Activated T-cell treated with anti-CD3 and anti-CD28 coated beads for 24 hours (primary cell): Measurements from ENCODE around the gene ZNF516.
A peak's percentile ranks its signal among the peaks of the same experiment; 100 is the strongest.

Source experiments
- DNase-seq: peaks from one replicate; pipeline ENCODE4 v3.0.0-alpha.2; 2020; ENCODE audit warnings: low read depth

Gene ZNF516

DNA sequence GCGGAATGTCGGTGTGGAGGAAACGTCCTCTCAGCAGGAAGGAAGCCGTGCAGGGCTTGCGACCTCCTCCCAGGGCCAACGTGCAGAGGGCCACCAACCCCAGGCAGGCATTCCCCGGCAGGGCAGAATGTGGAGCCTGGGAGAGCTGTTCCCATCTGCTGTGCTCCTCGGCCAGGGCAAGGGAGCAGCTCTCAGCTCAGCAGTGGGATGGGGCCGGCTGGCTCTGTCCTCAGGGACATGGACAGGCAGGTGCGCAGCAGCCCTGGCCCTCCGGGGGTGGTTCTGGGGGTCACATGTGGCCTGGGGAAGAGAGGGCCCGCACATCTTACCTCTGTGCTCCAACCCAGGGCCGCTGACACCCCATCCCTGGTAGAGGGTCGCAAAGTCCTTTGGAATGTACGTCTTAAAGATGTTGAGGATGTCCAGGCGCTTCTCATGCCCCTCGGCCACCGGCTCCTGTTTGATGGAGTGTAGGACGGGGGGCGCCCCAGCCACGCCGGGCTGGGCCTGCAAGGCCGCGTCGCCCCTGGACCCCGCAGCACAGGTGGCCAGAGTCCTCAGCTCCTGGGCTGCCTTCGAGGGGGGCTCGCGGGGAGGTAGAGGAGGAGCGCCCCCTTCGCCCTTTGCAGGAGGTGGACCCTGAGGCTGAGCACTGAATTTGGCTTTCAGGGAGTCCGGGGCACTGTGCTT is 116.4 kb downstream of the ZNF516 start:
- no peak for DNase-seq

DNA sequence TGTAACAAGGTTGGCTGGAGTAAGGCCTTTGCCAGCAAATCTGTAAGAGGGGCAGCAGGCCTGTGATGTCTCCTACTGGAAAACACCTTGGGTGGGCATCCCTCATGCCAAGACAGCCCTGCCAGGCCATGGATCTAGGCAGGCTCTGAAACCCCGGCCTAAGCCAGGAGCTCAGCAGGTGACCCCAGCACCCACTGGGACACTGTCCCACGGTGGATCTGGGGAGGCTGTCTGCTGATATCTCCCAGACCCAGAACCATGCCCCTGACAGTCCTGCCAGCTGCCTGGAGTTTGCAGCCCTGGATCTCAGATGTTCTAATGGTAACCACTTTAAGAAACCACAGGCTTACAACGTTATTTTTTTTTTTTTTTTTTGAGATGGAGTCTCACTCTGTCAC is 117.7 kb downstream of the ZNF516 start:
- DNase-seq = no peak

DNA sequence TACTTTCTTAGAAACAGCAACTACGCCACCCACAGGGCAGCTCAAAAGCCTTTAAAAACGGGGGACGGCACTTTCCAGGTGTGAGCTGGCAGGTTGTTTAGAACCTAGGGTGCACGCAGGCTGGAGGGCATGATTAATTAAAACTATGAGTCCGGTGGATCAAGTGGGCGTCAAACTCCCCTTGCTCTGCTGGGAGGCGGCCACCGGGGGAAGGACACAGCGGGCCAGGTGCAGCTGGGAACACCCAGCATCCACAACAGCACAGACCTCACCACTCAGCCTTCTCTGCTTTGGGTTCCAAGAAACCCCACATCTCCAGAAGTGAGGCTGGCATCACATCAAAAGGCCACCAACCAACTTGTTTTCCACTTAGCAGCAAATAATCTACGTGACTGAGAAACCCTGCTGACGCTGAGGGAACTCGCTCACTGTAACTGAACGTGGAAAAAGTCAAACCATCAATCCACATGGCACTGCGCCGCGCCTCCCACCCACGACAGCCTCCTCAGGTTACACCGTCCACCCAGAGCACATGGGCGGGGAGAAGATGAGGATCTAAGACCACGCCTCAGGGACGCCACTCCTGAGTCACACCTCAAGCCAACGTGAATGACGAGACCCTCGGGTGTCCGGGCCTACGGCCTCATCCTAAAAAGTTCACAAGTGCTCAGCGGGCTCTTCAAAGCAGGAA is 118.2 kb downstream of the ZNF516 start:
- DNase-seq = peak; percentile 11

DNA sequence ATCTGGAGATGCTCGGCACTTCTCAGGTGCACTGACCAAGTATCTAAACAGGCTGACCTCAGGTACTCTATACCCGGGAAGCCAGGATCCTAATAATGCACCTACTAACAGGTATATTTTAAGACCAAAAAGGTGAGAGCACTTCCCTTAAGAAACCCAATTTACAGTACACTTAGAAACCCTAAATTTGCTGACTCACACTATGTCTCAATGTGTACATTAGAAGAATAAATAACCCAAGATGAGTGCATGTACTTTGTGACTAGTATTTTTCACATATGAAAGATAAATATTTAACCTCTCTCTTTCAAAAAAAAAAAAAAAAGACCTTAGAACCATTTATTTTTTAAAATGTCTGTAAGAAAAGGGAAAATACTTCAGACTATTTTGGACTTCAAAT is 118.8 kb downstream of the ZNF516 start:
- DNase-seq = no peak

DNA sequence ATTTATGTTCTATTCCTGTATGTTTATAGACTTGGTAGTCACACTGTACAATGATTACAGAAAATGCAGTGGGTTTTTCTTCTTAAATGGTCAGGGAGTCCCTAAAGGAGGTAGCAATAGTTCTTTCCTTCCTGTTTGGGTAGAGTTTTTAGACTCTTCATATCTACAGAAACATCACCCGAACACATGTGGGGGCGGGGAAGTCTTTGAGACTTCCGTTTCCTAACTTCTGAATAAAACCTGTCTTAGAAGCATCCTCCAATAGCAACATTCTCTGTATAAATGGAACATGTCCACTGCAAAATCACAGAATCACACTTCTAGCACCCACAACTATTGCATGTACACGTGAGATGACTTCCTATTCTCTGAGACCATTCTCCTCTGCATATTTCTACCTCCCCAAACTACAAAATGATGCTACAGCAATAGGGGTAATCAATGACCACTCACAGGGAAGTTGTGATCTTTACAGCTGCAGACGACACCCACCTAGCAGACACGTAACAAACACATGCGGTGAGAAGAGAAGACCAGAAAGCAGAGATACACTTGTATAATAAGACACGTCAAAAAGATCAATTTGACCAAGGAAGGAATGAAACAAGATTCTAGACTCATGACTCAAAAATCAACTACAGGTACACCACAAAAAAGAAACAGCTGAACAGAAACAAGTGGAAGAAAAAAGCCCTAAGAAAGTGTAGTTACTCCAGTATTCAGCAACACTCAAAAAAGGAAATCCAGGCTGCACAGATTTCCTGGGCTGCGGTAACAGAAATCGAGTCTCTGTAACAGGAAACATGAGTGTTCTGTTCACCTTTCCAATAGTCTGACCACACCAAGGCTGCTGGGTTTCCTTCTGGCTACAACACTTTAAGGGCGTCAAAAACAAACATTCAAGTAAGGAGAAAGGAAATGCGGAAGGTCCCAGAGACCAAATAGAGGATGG is 120.4 kb downstream of the ZNF516 start:
- peak; percentile 41 for DNase-seq

DNA sequence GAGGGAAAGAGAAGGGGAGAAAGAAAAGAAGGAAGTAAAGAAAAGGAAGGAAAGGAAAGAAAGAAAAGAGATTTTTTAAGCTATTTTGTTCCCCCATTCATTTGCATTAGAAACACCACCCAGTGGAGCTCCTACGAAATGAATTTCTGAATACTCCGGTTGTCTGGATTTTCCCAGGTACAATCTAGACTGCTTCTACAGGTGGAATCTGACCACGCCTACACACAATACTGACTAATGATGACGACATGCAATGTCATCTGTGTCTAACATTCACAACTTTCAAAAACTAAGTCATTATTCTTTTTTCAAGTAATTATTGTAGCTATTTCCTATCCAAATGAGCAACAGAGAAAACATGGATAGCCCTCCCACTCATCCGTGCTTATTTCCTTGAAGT is 121.7 kb downstream of the ZNF516 start:
- DNase-seq = no peak

DNA sequence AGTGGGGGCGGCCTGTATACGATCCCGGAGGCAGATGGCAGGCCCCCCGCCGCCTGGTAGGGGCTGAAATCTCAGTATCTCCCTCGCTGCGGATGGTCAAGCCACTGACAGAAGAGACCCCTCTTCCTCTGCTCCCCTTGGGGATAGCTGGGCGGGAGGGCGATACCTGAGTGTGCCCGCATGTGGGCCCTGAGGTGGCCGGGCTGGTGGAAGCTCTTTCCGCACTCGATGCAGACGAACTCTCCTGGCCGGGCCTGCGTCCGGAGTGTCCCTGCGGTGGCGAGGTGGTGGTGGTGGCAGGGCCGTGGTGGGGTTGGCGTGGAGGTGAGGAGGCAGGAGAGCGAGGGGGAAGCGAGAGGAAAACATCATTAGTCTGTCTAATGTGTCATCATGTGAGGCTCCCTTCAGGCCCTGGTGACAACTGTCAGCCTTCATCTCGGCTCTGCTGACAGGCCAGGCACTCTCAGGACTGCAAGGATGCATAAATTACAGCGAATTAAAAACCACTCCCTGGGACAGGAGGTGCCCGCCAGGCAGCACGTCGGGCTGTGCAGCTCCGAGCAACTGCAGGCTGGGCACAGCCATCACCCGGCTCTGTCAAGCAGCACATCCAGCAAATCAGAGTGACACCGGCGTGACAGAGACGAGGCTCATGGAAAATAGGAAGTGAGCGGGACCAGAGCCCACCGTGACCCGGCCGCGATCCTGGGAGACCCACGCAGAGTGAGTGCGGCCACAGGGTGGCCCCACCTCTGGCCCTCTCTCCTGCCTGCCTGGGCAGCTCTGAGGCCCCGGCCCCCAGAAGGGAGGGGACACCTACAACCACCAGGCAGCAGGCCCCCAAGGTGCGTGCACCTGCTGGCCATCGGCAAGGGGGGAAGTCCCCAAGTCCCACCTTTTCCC is 123.5 kb downstream of the ZNF516 start:
- no peak for DNase-seq

DNA sequence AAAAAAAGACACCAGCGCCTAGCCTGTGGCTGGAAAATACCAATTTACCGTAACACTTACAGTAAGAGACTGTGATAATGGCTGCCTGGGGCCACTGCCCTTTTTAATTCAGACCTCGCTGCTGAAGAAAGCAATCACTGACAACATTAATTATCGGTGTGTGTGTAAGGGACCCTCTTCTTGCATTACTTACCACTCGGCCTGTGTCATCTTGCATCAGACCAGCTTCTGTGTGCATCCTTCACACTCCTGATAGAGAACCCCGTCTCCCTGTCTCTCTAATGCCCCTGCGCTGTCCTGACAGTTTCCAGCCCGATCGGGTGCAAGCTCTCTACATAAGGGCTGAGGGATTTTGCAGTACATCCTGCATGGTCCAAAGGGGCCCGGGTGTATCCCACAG is 124.4 kb downstream of the ZNF516 start:
- no peak for DNase-seq

DNA sequence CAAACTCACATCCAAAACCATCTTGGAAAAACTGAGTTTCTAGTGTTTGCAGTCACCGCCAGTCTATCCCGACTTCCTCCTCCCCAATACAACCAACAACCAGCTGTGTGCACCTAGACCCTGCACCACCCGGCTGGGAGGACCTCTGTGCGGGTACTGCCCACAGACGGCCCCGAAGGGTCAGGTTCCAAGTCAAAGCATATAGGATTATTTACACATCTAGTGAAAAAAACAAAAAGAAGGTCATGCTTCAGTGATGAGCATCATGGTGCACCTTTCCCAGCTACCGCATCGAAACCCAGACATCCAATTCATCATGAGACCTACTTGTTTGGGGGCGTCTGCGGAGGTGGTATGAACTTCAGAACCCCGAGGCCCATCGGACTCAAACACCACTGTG is 124.8 kb downstream of the ZNF516 start:
- DNase-seq = no peak

DNA sequence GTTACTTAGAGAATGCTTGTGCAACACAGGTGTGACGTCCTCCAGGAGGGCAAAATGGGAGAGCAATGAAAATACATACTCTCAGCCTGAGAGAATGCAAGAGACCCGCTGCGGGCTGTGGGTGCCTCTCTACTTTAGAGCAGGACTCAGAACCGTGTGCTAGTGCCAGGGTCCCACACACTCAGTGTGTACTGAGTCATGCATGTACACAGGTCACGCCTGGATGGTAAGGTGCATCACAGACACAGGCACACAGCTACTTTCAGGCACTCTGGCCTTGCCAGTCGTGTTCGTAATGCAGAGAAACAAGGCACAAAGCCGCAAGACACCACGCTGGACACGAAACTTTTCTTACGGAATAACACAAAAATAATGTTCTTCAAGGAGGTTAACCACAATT is 125.3 kb downstream of the ZNF516 start:
- no peak for DNase-seq

DNA sequence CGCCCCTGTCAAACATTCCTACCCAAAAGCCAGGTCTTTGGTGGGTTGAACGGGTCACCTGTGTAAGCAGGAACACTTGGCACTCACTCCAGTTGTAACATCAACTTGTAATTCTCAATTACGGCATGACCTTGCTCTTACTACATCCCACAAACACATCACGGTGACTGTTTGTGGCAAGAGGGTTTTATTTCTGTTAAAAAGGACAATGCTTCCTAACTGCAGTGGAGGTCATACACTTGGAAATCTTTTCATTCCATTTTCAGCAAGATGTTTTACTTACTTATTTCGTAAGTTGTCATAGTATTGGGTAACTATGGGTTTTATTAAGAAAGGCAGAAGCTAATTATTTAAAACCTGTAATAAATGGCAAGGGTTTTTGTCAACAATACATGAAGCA is 126.1 kb downstream of the ZNF516 start:
- DNase-seq = no peak

DNA sequence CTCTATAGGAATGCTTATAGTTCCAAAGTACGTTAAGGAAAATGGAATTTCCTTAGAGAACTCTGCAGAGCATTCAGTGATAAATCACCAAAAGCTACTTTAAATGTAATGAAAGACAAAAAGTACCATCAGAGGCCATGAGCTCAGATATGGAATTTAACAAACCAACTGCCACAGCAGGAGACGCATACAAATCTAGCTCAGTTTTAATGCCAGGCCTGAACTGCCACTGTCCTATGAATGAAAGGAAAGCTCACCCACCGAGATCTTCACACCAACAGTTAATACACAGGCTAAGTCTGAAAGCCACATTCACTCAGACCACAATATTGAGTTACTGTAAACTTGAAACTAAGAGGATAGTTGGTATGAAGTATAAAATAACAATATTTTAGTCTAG is 126.8 kb downstream of the ZNF516 start:
- DNase-seq = no peak

DNA sequence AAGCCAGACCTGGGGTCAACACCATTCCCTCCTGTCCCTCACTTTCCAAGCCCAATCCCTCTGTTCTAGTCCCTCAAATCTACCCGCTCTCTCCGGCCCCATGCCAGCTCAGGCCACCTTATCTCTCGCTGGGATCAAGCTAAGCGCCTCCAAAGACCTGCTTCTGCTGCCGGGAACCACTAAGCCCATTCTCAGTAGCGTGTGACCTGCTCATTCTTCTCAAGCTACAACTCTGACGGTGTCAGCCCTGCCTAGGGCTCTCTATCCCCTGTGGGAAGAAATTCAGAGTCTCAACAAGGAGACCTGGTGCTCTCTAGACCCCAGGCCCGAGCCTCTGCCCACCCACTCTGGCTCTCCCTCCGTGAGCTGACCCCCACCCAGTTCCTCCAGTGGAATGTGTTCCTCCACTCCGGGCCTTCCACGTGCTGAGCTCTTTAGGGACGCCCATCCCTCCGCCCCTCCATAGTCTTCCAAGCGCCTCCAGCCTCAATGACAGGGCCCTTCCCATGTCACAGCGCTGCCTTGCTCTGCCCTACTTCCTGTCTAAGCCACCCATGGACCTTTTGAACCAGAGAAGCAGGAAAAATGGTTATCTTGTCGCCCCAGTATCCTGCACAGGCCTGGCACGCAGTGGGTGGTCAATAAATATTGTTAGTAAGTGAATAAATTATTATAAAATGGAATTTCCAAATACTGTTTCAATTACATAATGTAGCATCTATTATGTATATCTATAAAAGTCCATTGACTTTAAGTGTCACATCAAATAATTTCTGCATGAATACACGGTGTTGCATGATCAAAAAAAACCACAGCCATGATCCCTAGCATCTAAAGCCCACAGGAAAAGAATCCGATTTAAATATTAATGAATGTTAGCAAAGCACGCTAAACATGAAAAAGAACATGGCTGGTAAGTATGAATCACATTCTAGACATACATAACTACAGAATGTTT is 127.6 kb downstream of the ZNF516 start:
- DNase-seq = no peak

DNA sequence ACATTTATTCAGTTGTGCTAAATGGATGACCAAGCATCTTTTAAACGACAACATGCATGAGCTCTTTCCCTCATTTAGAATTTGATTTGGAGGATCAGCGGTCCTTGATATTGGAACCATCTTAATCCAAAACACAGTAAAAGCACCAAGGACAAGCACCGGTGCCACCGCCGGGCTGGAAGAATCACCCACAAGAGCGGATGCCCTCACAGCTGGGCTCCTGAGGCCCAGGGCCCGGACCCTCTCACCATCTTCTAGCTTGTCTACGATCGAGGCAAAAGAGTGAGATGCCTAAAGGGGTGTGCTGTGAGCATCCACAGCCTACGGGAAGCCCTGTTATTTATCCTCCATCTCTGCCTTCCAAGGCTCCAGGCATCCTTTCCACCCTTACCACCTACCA is 129.5 kb downstream of the ZNF516 start:
- no peak for DNase-seq

DNA sequence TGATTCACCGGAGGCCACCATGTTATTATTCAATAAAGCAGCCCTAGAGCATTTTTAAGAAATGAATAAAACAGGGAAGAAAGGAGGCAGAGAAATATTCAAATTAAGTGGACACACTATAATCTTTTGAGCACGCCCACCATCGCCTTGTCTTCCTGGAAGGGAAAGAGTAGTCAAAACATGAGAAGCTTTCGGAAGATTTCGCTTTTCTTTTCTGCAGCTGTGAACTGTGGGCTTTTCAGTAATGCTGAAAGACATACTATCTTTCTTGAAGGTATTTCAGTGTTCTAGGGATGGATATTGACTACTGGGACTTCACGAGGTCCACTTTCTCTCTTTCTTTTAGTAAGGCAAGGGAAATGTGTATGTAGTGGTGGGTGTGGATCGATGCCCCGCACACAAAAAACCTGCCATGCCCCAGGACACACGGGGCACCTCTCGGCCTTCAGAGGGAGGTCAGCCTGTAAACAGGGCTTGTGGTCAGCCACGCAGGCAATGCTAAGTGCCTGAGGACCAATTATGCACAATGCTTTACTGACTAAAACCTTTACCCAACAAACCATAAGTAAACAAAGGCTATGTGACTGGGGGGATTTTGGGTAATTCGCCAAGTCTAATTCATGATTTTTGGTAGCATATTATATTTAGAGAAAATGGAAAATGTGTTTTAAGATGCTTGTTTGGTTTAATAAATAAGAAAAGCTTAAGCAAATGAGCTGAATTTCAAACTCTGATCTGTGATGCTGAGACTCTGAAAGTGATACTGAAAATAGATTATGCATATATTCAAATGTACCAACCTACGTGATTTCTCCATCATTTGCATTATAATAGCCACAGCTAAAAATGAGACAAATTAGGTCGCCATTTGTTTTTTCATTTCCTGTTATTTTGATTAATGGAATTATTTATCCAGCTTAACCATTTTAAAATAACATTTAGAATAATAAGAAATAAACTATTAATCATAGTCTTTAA is 130.5 kb downstream of the ZNF516 start:
- no peak for DNase-seq

DNA sequence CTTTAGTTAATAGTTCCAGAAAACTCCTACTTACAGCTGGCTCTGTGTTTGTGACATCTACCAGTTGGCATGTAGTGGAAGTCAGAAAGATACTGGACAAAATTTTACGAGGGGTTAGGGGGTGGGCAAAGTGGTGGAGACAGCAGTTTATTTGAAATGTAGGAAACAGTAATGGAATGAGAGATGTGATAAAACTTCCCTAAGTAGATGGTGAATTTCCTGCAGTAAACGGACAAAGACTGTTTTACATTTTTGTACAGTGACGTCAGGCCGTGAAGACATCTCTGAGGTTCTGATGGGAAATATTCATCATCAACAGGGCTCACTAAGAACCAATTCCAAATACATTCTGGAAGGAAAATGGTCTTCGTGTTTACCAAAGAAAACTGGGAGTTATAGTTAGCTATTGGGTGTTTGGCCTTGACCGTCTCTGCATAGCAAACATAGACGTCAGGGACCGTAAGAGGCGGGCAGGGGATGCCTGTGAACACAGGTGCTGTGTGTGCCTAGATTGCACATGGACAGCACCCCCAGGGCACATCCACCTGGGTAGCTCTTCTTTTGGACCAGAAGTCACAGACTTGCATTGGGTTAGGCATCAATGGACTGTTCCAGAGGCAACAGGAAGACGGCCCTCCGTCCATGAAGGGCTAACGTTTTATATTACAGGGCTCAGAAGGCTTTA is 131.5 kb downstream of the ZNF516 start:
- no peak for DNase-seq

DNA sequence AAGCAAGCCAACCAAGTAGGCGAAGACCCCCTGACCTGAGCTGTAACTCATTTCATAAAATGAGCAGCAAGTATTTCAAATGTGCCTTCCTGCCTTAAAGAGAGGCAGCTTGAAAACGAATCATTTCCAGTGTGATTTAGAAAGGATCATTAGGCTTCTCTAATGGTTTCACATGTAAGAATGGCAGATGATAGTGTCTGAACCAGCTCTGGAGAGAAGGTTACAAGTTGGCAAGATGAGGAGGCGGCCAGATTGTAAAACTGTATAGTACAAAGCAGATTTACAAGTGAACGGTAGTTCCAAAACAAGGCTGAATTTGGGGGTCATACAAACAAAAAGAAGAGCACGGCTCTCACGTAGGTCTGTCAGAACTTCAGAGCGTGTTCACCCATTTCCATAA is 132.4 kb downstream of the ZNF516 start:
- no peak for DNase-seq

DNA sequence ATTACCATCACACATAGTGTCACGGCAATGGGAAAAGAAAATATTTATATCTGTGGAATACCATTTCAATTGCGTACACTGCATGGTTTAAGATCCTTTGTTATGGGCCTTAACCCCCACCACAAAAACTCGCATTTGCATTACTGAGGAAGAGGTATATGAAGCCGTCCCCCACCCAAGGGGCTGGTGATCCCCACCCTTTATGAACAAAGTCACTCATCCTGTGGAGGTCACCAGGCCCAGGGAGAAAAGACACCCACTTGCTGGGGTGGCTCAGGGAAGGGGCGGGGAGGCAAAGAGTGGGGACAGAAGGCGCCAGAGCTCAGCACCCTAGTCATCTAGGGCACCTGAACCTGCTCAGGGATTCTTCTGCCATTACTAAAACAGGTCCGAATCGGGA is 133.8 kb downstream of the ZNF516 start:
- DNase-seq = no peak

DNA sequence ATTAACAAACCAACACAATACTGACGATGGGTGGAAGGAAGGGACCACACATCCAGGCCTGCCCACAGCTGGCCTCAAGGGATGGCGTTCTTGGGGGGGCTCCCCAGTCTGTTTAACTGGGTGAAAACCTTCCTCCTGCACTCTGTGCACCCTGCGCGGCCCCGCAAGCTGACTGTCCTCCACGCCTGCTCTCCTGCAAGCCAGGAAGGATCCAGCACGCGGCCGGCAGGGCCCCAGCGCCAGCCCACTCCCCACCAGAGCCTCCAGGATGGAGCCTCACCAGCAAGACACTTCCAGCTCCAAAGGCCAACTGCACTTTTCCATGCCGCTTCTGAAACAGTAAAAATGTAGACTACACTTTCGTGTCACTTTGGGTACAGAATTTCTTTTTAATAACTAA is 135.1 kb downstream of the ZNF516 start:
- DNase-seq = no peak
